Globus pallidus (tissue), 1 donor: Measurements from ENCODE around the gene NFXL1.

Source experiments
- DNase-seq: peaks from one replicate; pipeline ENCODE4 v3.0.0-alpha.2; 2015; ENCODE audit warnings: low spot score

Gene NFXL1

GRCh38 chr4:47882228-47882627, 32.2 kb downstream of the NFXL1 start:
- DNase-seq = no peak

GRCh38 chr4:47879458-47879857, 34.9 kb downstream of the NFXL1 start:
- no peak for DNase-seq

GRCh38 chr4:47876784-47877546, 37.4 kb downstream of the NFXL1 start:
- DNase-seq = no peak

- DNase-seq = no peak
These were observed 38.1 kb downstream of the NFXL1 start for GRCh38 chr4:47876310-47876709.

- no peak for DNase-seq
These were observed 40.4 kb downstream of the NFXL1 start for GRCh38 chr4:47873877-47874541.

GRCh38 chr4:47863486-47863885, 50.9 kb downstream of the NFXL1 start:
- DNase-seq = no peak

GRCh38 chr4:47862297-47862696, 52.1 kb downstream of the NFXL1 start:
- no peak for DNase-seq

GRCh38 chr4:47860305-47860704, 54.1 kb downstream of the NFXL1 start:
- DNase-seq = no peak

- no peak for DNase-seq
These were observed 56.4 kb downstream of the NFXL1 start for GRCh38 chr4:47858006-47858405.

GRCh38 chr4:47856713-47857112, 57.7 kb downstream of the NFXL1 start:
- no peak for DNase-seq

GRCh38 chr4:47855350-47855749, 59.0 kb downstream of the NFXL1 start:
- no peak for DNase-seq

- no peak for DNase-seq
These were observed 62.2 kb downstream of the NFXL1 start for GRCh38 chr4:47852136-47852535.

GRCh38 chr4:47849466-47849865, 64.9 kb downstream of the NFXL1 start:
- no peak for DNase-seq

GRCh38 chr4:47848041-47848440, 66.3 kb downstream of the NFXL1 start:
- no peak for DNase-seq

GRCh38 chr4:47842985-47843384, 71.4 kb downstream of the NFXL1 start:
- no peak for DNase-seq

GRCh38 chr4:47840291-47840690, 74.1 kb downstream of the NFXL1 start:
- no peak for DNase-seq

GRCh38 chr4:47839259-47839658, 75.1 kb downstream of the NFXL1 start:
- no peak for DNase-seq

GRCh38 chr4:47838445-47838844, 75.9 kb downstream of the NFXL1 start:
- no peak for DNase-seq

- DNase-seq = no peak
These were observed 76.5 kb downstream of the NFXL1 start, which contains the start of gene CORIN for GRCh38 chr4:47837908-47838294. CORIN (minus strand) TSS chr4:47838067; CDS start chr4:47837949, 118 bp downstream.

GRCh38 chr4:47837094-47837907, 77.1 kb downstream of the NFXL1 start:
- DNase-seq = no peak

- peak; percentile 54 for DNase-seq
These were observed 77.7 kb downstream of the NFXL1 start for GRCh38 chr4:47836641-47837093.

- DNase-seq = no peak
These were observed 78.9 kb downstream of the NFXL1 start for GRCh38 chr4:47835494-47835893.
